Brain microvascular endothelial cell (primary cell): ENCODE data around the gene DPP10.

ENCODE experiments used
- DNase-seq: peaks from one replicate; pipeline ENCODE4 v3.0.0-alpha.2; 2020
- H3K27ac ChIP-seq: fragments of 250-450 bp; sonication (Bioruptor Pico); 2 replicates; pipeline ENCODE4 v1.5.1; 2020; ENCODE audit warnings: mild to moderate bottlenecking, moderate library complexity
- H3K27me3 ChIP-seq: fragments of 250-450 bp; sonication (Bioruptor Pico); replicated peaks from 2 replicates; pipeline ENCODE4 v1.5.1; 2020; ENCODE audit warnings: mild to moderate bottlenecking
- H3K36me3 ChIP-seq: fragments of 250-450 bp; sonication (Bioruptor Pico); replicated peaks from 2 replicates; pipeline ENCODE4 v1.5.1; 2020; ENCODE audit warnings: mild to moderate bottlenecking
- H3K4me3 ChIP-seq: 2 replicates; pipeline ENCODE4 v1.5.1; 2011; ENCODE audit warnings: low read depth, mild to moderate bottlenecking, control low read depth, low read length, moderate library complexity
- in situ Hi-C: cut with HindIII; loops from 2 replicates; pipeline ENCODE4 v1.10.0; 2017; ENCODE audit warnings: low sequenced_read_pairs, low pct_ligation_motif_present
- TF ChIP-seq, protein P1 (sequence below): IDR thresholded peaks from 2 replicates; pipeline ENCODE4 v1.5.1; 2011; ENCODE audit warnings: low read depth, mild to moderate bottlenecking, moderate library complexity, low read length, control low read depth, inconsistent platforms; ENCODE audit errors: missing control alignments

DPP10 gene

DNA sequence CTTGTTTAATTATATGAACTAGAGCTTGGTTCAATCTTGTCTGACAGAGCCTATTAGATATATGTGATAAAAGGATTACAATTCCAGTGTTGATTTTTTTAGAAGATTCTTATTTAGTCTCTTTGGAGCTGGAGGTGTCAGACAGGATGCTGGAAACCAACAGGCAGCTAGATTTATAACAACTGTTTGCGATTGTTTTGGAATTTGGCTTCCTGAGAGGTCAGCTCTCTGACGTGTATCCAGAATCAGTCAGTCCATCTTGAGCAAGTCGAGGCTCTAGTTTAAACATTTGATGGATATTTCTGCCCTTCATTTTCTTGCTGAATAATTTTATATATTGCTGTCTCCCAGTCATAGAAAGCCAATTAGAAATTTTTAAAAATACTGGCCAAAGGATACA, 1062.9 kb downstream of the DPP10 start:
- H3K27ac ChIP-seq, result no peak overlapping the region
- no peak for DNase-seq
- no peaks in the 10 kb centered on the region for H3K36me3 ChIP-seq
- no peak overlapping the region for H3K4me3 ChIP-seq
- H3K27me3 ChIP-seq, result no peaks in the 10 kb centered on the region
- TF ChIP-seq, protein P1, sequence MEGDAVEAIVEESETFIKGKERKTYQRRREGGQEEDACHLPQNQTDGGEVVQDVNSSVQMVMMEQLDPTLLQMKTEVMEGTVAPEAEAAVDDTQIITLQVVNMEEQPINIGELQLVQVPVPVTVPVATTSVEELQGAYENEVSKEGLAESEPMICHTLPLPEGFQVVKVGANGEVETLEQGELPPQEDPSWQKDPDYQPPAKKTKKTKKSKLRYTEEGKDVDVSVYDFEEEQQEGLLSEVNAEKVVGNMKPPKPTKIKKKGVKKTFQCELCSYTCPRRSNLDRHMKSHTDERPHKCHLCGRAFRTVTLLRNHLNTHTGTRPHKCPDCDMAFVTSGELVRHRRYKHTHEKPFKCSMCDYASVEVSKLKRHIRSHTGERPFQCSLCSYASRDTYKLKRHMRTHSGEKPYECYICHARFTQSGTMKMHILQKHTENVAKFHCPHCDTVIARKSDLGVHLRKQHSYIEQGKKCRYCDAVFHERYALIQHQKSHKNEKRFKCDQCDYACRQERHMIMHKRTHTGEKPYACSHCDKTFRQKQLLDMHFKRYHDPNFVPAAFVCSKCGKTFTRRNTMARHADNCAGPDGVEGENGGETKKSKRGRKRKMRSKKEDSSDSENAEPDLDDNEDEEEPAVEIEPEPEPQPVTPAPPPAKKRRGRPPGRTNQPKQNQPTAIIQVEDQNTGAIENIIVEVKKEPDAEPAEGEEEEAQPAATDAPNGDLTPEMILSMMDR, result no peak
- in situ Hi-C loops, result no loop called here

GRCh38 chr2:115520727-115521126, 1078.3 kb downstream of the DPP10 start:
- H3K27me3 ChIP-seq, result no peaks in the 10 kb centered on the region
- TF ChIP-seq, protein P1, result no peak
- no peak overlapping the region for H3K27ac ChIP-seq
- in situ Hi-C loops, result no loop called here
- H3K36me3 ChIP-seq, result no peaks in the 10 kb centered on the region
- no peak overlapping the region for H3K4me3 ChIP-seq
- no peak for DNase-seq

- DNase-seq, result no peak
- Histone ChIP-seq H3K27me3 (no peaks in the 10 kb centered on the region), H3K4me3 (no peak overlapping the region), H3K27ac (no peak overlapping the region), H3K36me3 (no peaks in the 10 kb centered on the region)
- TF ChIP-seq, protein P1, result no peak
- in situ Hi-C loops, result no loop called here
These were observed 1082.0 kb downstream of the DPP10 start for GRCh38 chr2:115524452-115524851.

DNA sequence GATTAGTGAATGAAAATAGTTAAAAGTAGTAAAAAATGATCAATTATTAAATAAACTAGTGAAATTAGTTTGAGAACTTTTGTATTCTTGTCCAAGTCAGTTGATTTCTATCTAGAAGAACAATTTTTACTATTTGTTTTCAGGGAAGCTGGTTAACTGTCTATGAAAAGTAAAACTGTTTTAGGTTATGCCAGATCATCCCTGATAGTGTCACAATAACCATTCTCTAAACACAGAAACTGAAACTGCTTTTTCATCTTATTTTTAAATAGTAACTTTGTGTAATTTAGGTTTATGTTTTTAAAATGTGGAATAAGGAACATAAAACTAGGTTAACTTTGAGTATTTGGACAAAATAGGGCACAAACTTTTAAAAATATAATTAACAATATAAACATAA, 1087.2 kb downstream of the DPP10 start:
- Histone ChIP-seq H3K4me3 (no peak overlapping the region), H3K27ac (no peak overlapping the region), H3K27me3 (no peaks in the 10 kb centered on the region), H3K36me3 (no peaks in the 10 kb centered on the region)
- TF ChIP-seq, protein P1, result no peak
- DNase-seq, result no peak
- in situ Hi-C loops, result no loop called here

DNA sequence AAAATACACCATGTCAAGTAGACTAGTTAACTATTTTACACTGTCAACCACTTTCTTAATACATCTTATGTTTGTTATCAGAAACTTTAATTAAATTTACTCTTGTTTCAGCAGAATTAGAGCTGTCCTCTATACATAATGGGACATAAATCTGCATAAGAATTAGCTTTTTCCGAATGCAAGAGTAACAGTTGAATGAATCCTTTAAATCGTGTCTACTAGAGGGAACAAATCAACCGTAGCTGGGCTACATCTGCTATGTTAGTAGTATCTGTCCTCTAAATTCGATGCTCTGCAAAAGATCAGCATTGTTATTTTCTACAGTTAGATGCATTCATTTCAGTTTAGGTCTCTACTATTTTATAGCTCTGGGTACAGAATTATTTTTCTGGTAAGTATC, 1090.6 kb downstream of the DPP10 start:
- DNase-seq, result no peak
- TF ChIP-seq, protein P1, result no peak
- Histone ChIP-seq H3K36me3 (no peaks in the 10 kb centered on the region), H3K27ac (no peak overlapping the region), H3K27me3 (no peaks in the 10 kb centered on the region), H3K4me3 (no peak overlapping the region)
- in situ Hi-C loops, result no loop called here

GRCh38 chr2:115541814-115542213, 1099.4 kb downstream of the DPP10 start:
- Histone ChIP-seq H3K36me3 (no peaks in the 10 kb centered on the region), H3K27me3 (no peaks in the 10 kb centered on the region), H3K4me3 (no peak overlapping the region), H3K27ac (no peak overlapping the region)
- no peak for DNase-seq
- in situ Hi-C loops, result no loop called here
- TF ChIP-seq, protein P1, result no peak
